Measurements from ENCODE around the gene PSMD11.

- TF ChIP-seq POLR2AphosphoS5 (IDR thresholded peaks at IDR 0.05) (no peak), CTCF (IDR thresholded peaks at IDR 0.05 in 8 of 11, conservative IDR thresholded peaks at IDR 0.05 in 3 of 11) (no peak), POLR2A (IDR thresholded peaks at IDR 0.05) (no peak)
These were observed 32.9 kb downstream of the PSMD11 start for GRCh38 chr17:32477220-32477619.

Measured in spleen (tissue), 7 donors.